Forelimb muscle (tissue), 1 donor: Measurements from ENCODE around the gene UQCC2. TPM values are rescaled to one million over a fixed set of nuclear protein-coding genes. Genes with fewer than 3 reads are reported as not detected.

Experiments used
- DNase-seq: peaks from one replicate; pipeline ENCODE4 v3.0.0-alpha.2; 2013; ENCODE audit warnings: low read depth
- polyA plus RNA-seq: library from polyadenylated mRNA; unstranded; fragments of 120-200 nt; gene quantifications from one replicate; pipeline ENCODE4 v1.2.1, GENCODE V29; 2013; ENCODE audit not compliant: insufficient read length

Gene UQCC2
- polyA plus RNA-seq, 1 donor: 77.2 TPM

GRCh38 chr6:33725891-33726673, 14.6 kb upstream of the UQCC2 start:
- DNase-seq: no peak

- DNase-seq: no peak
These were observed 13.7 kb upstream of the UQCC2 start for GRCh38 chr6:33725222-33725621.

DNA sequence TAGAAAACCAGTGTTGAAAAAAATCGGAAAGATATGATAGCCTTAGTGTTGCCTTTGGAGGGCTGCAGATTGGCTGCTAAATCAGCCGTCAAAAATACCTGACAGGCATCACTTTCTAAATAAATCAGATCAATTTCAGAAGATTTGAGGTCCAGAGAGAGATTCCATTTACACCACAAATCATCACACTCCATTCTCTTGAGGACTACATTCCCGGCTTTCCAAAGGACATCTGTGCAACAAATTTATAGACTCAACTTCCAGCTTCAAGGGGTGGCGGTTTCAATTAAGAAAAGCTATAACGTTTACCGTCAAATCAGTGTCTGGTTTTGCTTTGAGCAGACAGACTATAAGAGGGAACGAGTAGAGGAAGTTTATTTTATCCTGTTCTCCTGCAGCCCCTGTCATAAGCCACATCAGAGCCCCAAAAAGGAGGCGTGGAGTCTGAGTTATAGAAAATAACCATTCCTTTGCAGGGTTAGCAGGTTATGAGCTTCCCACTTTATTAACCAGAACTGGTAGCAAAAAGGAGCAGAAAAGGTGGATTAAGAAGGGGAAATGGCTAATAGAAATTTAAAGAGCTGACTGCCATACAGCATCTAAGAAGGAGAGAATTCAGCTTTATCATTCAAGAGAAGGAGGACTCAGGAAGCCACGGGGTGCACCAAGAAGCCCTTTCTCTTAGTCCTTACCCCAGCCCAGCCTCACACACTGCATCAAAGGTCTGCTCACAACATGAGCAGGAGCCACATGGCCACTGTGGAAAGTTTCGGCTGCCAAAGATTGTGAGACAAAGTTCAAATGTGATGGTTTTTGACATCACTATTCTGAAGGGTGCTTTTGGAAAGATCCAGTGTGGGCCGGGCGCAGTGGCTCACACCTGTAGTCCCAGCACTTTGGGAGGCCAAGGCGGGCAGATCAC, 12.9 kb upstream of the UQCC2 start:
- DNase-seq: no peak

DNA sequence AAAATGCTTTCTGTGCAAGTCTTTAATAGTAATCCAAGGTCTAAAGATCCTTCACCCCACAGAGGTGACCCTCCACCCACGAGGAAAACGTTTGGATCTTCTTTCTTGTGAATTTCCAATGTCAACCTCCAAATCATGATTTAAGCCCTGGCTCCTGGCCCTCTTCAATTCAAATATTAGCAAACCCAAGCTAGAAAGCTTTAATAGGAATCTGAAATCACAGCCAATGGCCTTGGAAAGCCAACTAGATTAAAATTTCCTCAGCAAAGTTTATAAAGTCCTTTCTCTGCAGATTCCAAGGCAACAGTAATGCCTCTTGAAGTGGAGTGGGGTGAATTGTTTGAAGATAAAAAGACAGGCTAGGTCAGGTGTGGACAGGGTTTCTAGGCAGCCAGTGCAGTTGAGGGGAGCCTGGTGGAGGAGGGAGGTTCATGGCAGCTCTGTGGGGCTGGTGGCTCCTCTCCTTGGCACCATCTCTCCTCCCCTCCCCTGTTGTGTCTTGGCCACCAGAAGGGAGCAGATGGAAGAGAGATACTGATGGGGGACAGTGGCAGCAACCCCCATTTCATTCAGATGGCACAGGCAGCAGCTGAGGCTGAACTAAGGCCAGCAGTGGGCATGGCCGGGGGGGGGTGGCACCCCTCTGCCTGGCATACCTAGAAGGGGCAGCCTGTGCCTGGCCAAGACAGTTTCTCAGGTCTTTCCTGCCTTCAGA, 12.0 kb upstream of the UQCC2 start:
- no peak for DNase-seq

- no peak for DNase-seq
These were observed 10.7 kb upstream of the UQCC2 start for GRCh38 chr6:33722103-33722623.

GRCh38 chr6:33721508-33721907, 10.0 kb upstream of the UQCC2 start:
- no peak for DNase-seq

DNA sequence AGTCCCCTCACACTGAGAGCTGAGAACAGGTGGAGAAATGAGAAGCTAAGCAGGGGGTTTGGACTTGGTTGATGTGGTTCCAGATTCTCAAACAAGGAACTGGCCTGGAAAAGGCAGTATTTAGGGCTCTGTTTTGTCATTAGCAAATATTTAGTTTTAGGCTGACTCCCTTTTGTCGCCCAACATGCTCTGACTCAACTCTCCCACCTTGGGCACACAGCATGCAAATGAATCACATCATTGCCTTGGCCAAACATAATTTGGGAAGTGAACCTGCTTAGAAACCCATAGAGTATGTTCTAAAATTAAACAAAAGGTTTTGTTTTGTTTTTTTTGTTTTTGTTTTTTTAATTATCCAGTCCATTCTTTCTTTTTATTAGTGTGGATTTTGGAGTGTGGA, 9.5 kb upstream of the UQCC2 start:
- DNase-seq: no peak

DNA sequence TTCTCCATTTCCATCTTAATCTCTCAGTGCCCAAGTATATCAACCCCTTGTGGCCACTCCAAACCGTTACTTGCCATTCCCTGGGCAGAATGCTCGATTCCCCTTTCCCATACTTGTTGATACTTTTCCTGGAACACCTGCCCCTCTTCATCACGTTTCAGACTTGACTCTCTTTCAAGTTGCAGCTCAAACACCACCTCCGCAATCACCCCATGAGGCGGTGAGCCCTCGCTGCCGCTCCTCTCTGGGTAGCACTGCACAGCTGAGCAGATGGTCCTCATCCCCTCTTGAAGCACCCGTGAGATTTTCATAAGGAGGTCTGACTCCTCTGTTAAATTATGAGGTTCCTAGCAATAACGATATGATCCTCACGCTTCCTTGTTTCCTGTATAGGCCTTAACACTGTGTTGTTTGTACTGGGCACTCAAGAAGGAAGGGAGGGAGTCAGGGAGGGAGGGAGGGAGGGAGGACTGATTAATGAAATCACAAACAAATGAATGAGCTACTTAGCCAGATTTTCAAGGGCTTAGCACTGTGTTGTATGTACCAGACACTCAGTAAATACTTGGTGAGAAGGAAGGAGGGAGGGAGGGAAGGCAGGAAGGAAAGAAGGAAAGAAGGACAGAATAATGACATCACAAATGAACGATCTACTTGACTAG, 8.0 kb upstream of the UQCC2 start:
- no peak for DNase-seq

DNA sequence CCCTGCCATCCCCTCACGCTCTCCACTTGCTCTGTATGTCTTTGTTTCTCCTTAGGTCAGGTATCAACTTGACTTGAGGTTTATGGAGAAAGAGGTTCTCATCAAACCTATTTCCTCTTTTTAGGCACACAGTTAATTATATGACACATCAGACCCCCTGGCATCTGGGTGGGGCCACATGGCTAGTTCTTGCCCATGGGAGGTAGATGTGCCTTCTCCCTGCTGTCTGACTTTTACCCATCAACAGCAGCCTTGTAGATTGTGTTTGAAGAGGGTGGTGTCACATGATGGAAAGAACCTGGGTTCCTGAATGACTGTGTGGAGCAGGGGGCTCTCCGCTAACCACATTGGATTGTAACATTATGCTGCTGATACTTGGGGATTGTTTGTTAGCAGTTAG, 7.2 kb upstream of the UQCC2 start:
- no peak for DNase-seq

DNA sequence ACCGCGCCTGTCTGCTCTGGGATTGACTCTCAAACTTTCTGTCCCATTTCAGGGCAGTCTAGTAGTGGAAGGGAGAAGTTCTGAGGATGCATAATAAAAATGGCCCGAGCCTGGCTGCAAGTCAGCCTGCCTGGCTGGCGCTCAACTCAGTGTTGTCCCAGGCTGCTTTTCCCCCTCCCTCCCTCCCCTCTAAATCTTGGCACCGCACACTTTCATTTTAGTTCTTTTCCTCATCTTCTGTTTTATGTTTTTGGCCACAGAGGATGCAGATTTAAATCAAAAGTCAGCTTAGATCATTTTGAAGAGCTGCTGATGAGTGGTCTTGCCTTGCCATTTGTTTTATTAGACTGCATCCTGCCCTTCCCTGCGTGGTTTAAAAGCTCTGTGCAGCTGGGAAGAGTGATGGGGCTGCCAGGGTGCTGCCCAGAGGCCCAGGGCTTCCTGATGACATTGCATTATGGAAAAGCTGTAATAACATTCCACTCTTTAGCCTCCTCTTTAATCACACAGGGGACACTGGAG, 6.5 kb upstream of the UQCC2 start:
- DNase-seq: peak; percentile 36

DNA sequence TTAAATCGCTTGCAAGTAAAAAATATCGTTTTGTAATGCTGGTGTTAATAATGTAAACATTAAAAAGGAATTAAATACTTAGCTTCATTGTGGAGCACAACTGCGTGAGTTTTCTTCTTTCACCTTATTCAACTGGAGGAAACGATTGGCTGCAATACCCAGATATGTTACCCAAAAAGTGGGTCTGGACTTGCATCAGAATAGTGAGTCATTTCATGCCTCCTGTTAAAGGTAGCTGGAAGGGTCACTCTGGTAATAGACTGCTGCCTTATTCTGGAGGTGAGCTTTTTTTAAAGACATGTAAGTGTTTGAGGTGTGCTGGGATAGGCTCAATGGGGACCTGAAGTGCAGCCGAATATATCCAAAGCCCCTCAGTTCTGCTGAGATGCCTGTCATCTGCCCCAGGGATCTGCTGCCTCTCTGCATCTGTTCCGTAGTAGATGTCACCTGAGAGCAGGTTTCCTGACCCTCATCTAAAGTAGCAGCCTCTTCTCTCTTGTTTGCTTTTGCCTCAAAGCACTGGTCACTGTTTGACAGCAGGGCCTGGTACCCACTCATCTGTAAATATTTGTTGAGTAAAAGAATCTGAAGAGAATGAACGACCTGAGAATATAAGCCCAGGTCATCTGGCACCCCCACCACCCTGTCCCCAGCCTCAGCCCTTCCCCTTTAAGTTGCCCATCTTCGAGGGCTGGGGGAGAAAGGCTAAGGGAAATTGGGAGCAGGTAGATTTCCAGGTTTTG, 5.6 kb upstream of the UQCC2 start:
- DNase-seq: no peak

DNA sequence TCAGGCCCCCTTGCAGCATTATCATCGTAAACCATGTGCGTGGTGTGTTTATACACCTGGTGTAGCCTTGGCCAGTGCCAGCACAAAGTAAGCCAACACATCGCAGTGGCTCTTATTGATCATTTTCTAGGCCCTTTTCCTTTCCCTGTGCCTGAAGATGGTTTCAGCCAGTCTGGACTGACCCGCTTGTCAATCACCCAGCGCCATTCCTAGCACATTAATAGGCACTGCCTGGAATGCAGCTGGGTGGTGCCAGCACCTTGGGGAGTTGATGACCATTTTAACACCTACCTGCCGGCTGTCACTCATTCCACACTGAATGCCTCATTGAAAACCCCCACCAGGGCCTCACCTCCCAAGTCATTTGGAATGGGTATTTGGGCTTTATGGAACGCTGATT, 4.9 kb upstream of the UQCC2 start:
- no peak for DNase-seq

GRCh38 chr6:33714385-33715040, 3.0 kb upstream of the UQCC2 start:
- no peak for DNase-seq

DNA sequence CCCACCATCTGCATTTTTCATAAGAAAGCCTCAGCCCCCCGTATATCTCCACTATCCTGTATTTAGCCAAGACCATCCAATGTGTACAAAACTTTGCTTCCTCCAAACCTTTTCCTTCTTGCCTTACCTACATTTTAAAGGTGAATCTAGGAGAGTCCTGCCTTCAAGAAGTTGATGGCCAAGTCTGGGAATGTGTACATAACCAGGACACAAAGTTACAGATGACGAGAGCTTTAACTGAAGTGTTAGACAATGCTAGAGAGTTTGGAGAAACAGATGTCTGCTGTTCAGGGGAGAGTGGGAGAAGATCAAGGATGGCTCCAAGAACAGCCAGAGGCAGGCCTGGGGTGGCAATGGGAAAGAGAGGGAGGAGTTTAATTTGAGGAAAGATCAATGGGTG, 2.3 kb upstream of the UQCC2 start:
- no peak for DNase-seq

DNA sequence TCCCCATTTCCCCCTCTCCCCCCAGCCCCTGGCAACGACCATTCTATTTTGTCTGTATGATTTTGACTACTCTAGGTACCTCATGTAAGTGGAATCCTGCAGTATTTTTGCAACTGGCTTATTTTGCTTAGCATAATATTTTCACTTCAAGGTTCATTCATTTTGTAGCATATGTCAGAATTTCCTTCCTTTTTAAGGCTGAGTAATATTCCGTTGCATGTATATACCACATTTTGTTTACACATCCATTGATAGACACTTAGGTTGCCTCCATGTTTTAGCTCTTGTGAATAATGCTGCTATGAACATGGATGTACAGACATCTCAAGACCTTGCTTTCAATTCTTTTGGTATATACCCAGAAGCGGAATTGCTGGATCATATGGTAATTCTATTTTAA, 1.4 kb upstream of the UQCC2 start:
- DNase-seq: no peak

DNA sequence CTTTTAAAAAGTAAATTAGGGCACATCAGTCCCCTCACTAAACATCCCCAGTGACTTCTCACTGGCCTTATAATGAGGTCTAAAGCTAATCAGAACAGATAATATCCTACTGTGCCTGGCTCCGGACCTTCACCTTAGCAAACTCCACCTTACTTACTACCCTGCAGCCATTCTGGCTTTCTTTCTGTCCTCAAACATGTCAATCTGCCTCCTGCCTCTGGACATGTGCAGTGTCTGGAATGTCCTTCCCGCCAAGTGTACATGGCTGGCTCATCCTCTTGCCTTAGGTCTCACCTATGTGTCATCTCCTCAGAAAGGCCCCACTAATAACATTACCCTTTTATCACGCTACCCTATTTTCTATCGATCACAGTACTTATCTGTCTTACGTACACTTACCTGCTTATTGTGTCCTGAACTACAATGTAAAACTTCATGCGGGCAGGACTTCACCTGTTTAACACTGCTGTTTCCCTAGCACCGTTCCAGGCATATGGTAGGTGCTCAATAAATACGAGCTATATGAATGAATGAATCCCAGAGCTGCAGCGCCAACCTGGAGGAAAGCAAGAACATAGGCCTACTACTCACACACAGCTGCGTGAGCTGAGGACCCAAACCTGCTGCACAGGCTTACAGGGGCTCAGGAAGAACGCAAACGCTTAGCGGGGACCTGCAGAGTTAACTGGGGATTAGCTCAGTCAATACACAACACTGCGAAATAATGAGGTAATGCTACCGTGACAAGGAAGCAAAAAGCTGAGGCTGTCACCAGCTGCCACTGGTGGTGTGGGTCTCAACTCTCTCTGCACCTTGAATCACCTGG, 991 bp downstream of the UQCC2 start:
- no peak for DNase-seq

GRCh38 chr6:33709605-33710295, 1.8 kb downstream of the UQCC2 start:
- no peak for DNase-seq

- no peak for DNase-seq
These were observed 2.8 kb downstream of the UQCC2 start for GRCh38 chr6:33708516-33709204.
